GM21515 (cell line): Measurements from ENCODE around the gene PTPRM.

Experiments used
- ATAC-seq: cut with Tn5 transposase; IDR thresholded peaks from one replicate; pipeline ENCODE4 v1.9.1; 2021; ENCODE audit not compliant: unreplicated experiment

Gene PTPRM

GRCh38 chr18:8197499-8197898 lies 630.4 kb downstream of the PTPRM start:
- no peak for ATAC-seq

- no peak for ATAC-seq
Observed at GRCh38 chr18:8207996-8208395, 640.9 kb downstream of the PTPRM start.

GRCh38 chr18:8208716-8209115 lies 641.6 kb downstream of the PTPRM start:
- ATAC-seq = no peak

- no peak for ATAC-seq
Observed at GRCh38 chr18:8212896-8213780, 646.0 kb downstream of the PTPRM start.

- no peak for ATAC-seq
Observed at GRCh38 chr18:8215741-8216140, 648.6 kb downstream of the PTPRM start.

- no peak for ATAC-seq
Observed at GRCh38 chr18:8217051-8217564, 650.0 kb downstream of the PTPRM start.

GRCh38 chr18:8218197-8218596 lies 651.1 kb downstream of the PTPRM start:
- ATAC-seq = no peak

- ATAC-seq = no peak
Observed at GRCh38 chr18:8221452-8221851, 654.3 kb downstream of the PTPRM start.

GRCh38 chr18:8224576-8224975 lies 657.5 kb downstream of the PTPRM start:
- no peak for ATAC-seq

GRCh38 chr18:8229040-8229439 lies 661.9 kb downstream of the PTPRM start:
- ATAC-seq = no peak

- no peak for ATAC-seq
Observed at GRCh38 chr18:8229787-8230186, 662.7 kb downstream of the PTPRM start.

GRCh38 chr18:8231316-8231715 lies 664.2 kb downstream of the PTPRM start:
- no peak for ATAC-seq

GRCh38 chr18:8232791-8233190 lies 665.7 kb downstream of the PTPRM start:
- no peak for ATAC-seq

- no peak for ATAC-seq
Observed at GRCh38 chr18:8235894-8236293, 668.8 kb downstream of the PTPRM start.

GRCh38 chr18:8238507-8238906 lies 671.4 kb downstream of the PTPRM start:
- ATAC-seq = no peak

GRCh38 chr18:8241731-8242130 lies 674.6 kb downstream of the PTPRM start:
- ATAC-seq = no peak

- no peak for ATAC-seq
Observed at GRCh38 chr18:8242151-8242696, 675.1 kb downstream of the PTPRM start.

GRCh38 chr18:8247700-8248099 lies 680.6 kb downstream of the PTPRM start:
- no peak for ATAC-seq

GRCh38 chr18:8248576-8248975 lies 681.5 kb downstream of the PTPRM start:
- ATAC-seq = no peak

- no peak for ATAC-seq
Observed at GRCh38 chr18:8249811-8250210, 682.7 kb downstream of the PTPRM start.

- ATAC-seq = no peak
Observed at GRCh38 chr18:8252371-8252770, 685.3 kb downstream of the PTPRM start.

- no peak for ATAC-seq
Observed at GRCh38 chr18:8253944-8254343, 686.8 kb downstream of the PTPRM start.
